ENCODE data around the gene PTPRD. TPM values are rescaled to one million over a fixed set of nuclear protein-coding genes. Genes with fewer than 3 reads are reported as not detected.

Gene PTPRD
- total and polyA plus RNA-seq, 2 of the 4 experiments (the other 2 are of a cell fraction) = 0.07 to 0.18 TPM

DNA sequence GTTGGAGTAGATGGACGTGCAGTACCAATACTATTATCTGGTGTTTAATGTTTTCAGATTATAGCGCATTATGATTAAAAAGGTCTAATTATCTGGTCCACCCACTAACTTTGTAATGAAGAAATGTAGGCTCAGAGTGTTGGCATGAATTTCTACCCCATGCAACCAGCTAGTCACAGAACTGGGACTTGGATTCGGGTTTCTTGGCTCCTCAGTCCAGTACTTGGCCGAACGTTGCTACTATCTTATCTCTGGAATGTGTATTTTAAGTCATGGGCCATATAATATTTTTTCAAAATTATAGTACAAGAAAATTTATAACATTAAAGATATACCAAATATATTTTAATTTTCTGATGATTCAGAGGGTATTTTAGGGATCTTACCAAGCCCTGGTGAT, 2155.7 kb downstream of the PTPRD start:
- DNase-seq (no peak), ATAC-seq (ENCODE audit: low read depth) (no peak)
- Histone ChIP-seq H2BK15ac (ENCODE audit: low read depth, low read length) (no peak overlapping the region), H2AK5ac (ENCODE audit: low read depth, low read length) (no peak overlapping the region), H2BK5ac (ENCODE audit: low read depth, low read length, poor library complexity, severe bottlenecking) (no peak overlapping the region), H3K9me3 (ENCODE audit: control insufficient read depth, insufficient read depth, low read length) (peaks cover 2% of the 10 kb centered on the region; the same call in 1 of the 2 replicates), H2BK120ac (ENCODE audit: low read depth, low read length) (no peak overlapping the region), H3K18ac (ENCODE audit: low read depth, low read length) (no peak overlapping the region), H3K9ac (ENCODE audit: low read depth, low read length) (no peak overlapping the region), H3K27ac (ENCODE audit: insufficient read depth, low read length) (no peak overlapping the region), H2AFZ (replicated peaks; ENCODE audit: low read length, poor library complexity) (no peak overlapping the region), H3K36me3 (ENCODE audit: control insufficient read depth, insufficient read depth, low read length) (no peaks in the 10 kb centered on the region), H3K9me1 (ENCODE audit: insufficient read depth, low read length) (no peaks in the 10 kb centered on the region), H3K4me1 (ENCODE audit: control insufficient read depth, insufficient read depth, low read length) (no peaks in the 10 kb centered on the region), H3K4me3 (ENCODE audit: insufficient read depth, low read depth, low read length) (no peak overlapping the region), H3K79me1 (ENCODE audit: low read depth in 1 of 2, low read length in 2 of 2) (no peaks in the 10 kb centered on the region), H3K4me2 (ENCODE audit: low read depth, low read length) (no peak overlapping the region), H4K91ac (ENCODE audit: insufficient read depth, low read depth, low read length) (no peak overlapping the region), H3K4ac (ENCODE audit: low read depth, low read length) (no peak overlapping the region), H3K23ac (ENCODE audit: low read depth, low read length) (no peak overlapping the region), H3K27me3 (ENCODE audit: control insufficient read depth, insufficient read depth, low read length) (no peaks in the 10 kb centered on the region), H2BK20ac (ENCODE audit: low read depth, low read length) (no peak overlapping the region), H4K5ac (ENCODE audit: low read depth, low read length) (no peak overlapping the region), H3K56ac (ENCODE audit: extremely low read depth, insufficient read depth, low read length) (no peak overlapping the region), H3K14ac (replicated peaks; ENCODE audit: low read depth, low read length) (no peak overlapping the region), H4K8ac (ENCODE audit: low read depth in 2 of 2, low read length in 2 of 2) (no peak overlapping the region), H4K20me1 (ENCODE audit: insufficient read depth, low read length) (no peaks in the 10 kb centered on the region), H2AK9ac (replicated peaks; ENCODE audit: low read depth, low read length, poor library complexity) (no peak overlapping the region)
- CTCF ChIA-PET = no interaction called here
- dilution Hi-C loops (cut with HindIII; ENCODE audit: low sequenced_read_pairs, unreplicated experiment) (no loop called here), in situ Hi-C loops (cut with MboI; ENCODE audit: low sequenced_read_pairs) (no loop called here), intact Hi-C loops (cut with micrococcal nuclease) (no loop called here)
- WGBS, 2 experiments (ENCODE audit: extremely low coverage in 2 of 2, insufficient read length in 1 of 2) = no CpG with 5 or more reads among the region's 5 CpGs
- POLR2A ChIA-PET (ENCODE audit: unreplicated experiment) = no interaction called here
- no peak for TF ChIP-seq MXI1 (IDR thresholded peaks at IDR 0.05; ENCODE audit: borderline replicate concordance, low read depth, low read length)
- TF ChIP-seq MAFK (IDR thresholded peaks at IDR 0.05; ENCODE audit: low read depth, low read length) = no peak
- TF ChIP-seq RCOR1 (IDR thresholded peaks at IDR 0.05; ENCODE audit: insufficient replicate concordance, low read length) = no peak
- TF ChIP-seq RAD21 (IDR thresholded peaks at IDR 0.05; ENCODE audit: low read length) = no peak
- BruUV-seq (replicated peaks) = no TSS peak
